ENCODE measurements around the gene NACA2.

GRCh38 chr17:61583660-61584264, 7.3 kb downstream of the NACA2 start:
- no peak for TF ChIP-seq CTCF (IDR thresholded peaks at IDR 0.05)
- no peak for TF ChIP-seq POLR2A (IDR thresholded peaks at IDR 0.05)
